D721Med (cell line): Measurements from ENCODE around the gene MYH6.

Experiments
- DNase-seq: peaks from one replicate; pipeline ENCODE4 v3.0.0; 2011; ENCODE audit warnings: low spot score; ENCODE audit not compliant: insufficient read length
- FAIRE-seq: peaks from 2 replicates; lab custom pipeline; 2011; peaks lifted over from hg19 to GRCh38; lab: Jason Lieb, UNC
- TF ChIP-seq, protein P1 (sequence below): IDR thresholded peaks from 2 replicates; pipeline ENCODE4 v1.5.1; 2012; ENCODE audit warnings: mild to moderate bottlenecking, control low read depth; ENCODE audit not compliant: insufficient read depth; ENCODE audit errors: missing control alignments

The MYH6 gene

GRCh38 chr14:23346693-23347405 lies 61.2 kb downstream of the MYH6 start:
- FAIRE-seq, result no peak
- DNase-seq, result no peak
- TF ChIP-seq, protein P1, sequence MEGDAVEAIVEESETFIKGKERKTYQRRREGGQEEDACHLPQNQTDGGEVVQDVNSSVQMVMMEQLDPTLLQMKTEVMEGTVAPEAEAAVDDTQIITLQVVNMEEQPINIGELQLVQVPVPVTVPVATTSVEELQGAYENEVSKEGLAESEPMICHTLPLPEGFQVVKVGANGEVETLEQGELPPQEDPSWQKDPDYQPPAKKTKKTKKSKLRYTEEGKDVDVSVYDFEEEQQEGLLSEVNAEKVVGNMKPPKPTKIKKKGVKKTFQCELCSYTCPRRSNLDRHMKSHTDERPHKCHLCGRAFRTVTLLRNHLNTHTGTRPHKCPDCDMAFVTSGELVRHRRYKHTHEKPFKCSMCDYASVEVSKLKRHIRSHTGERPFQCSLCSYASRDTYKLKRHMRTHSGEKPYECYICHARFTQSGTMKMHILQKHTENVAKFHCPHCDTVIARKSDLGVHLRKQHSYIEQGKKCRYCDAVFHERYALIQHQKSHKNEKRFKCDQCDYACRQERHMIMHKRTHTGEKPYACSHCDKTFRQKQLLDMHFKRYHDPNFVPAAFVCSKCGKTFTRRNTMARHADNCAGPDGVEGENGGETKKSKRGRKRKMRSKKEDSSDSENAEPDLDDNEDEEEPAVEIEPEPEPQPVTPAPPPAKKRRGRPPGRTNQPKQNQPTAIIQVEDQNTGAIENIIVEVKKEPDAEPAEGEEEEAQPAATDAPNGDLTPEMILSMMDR, result no peak

DNA sequence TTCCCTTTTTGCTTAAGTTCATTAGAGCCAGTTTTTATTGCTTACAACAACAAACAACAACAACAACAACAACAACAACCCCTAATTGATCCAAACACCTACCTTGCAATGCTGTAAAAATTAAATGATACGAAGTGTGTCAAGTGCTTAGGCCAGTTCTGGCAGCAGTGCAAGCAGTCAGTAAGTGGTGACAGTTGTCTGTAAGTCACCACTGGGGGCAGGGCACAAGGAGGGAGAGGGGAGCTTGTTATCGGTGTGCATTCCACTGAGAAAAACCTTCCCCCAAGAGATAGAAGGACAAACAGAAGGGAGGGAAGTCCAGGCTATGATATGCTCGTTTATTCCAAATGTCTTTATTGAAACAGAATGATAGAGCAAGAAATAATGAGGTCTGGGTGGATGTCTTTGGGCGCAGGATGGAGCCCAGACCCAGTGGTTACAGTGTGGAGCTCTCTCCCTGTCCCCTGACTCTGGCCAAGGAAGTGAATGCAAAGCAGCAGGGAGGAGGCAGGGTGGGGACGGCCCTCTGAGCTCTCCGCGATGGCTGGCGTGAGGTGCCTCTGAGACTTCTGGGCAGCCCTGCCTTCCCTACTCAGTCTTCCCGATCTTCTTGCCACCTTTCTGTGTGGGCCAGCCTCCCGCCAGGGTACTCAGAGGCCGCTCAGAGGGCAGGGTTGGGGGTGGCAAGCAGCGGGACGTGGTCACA lies 61.9 kb downstream of the MYH6 start:
- FAIRE-seq (no peak), DNase-seq (no peak)
- TF ChIP-seq, protein P1, result no peak

- DNase-seq (no peak), FAIRE-seq (no peak)
- TF ChIP-seq, protein P1, result no peak
Measured at GRCh38 chr14:23344481-23344880, 63.6 kb downstream of the MYH6 start.

- TF ChIP-seq, protein P1, result no peak
- no peak for FAIRE-seq
- DNase-seq, result no peak
Measured at GRCh38 chr14:23339506-23340268, 68.4 kb downstream of the MYH6 start.

DNA sequence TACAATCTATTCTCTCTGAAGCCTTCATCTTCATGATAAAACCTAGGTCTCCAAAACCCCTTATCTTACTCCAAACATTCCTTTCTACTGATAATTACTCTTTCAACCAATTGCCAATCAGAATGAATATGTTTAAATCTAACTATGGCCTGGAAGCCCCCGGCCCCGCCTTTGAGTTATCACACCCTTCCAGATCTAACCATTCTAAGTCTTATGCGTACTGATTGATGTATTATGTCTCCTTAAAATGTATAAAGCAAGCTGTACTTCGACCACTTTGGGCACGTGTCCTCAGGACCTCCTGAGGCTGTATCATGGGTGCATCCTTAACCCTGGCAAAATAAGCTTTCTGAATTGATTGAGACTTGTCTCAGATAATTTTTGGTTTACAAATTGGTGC lies 72.5 kb downstream of the MYH6 start:
- no peak for FAIRE-seq

More for the DNA sequence above, 72.5 kb downstream of the MYH6 start:
- DNase-seq, result no peak
- TF ChIP-seq, protein P1, result no peak
